Epithelial cell of proximal tubule (primary cell): ENCODE measurements around the gene ZNF438. TPM values are rescaled to one million over a fixed set of nuclear protein-coding genes. Genes with fewer than 3 reads are reported as not detected.

ENCODE experiments used
- DNase-seq: peaks from one replicate; pipeline ENCODE4 v3.0.0-alpha.2; 2011; ENCODE audit warnings: low read depth
- H3K4me3 ChIP-seq: 2 replicates; pipeline ENCODE4 v1.5.1; 2011; ENCODE audit warnings: low read depth, mild to moderate bottlenecking, low read length
- total RNA-seq: library from RNA; depleted of rRNA; stranded (reverse); fragments of >200 nt; gene quantifications from 2 replicates; pipeline ENCODE4 v1.2.3, GENCODE V29; 2015
- TF ChIP-seq, protein P1 (sequence below): conservative IDR thresholded peaks from 2 replicates; pipeline ENCODE4 v1.5.1; 2012; ENCODE audit warnings: low read depth, mild to moderate bottlenecking, low read length

ZNF438 gene
- total RNA-seq, 1 donor from 2014 or later = 4.2 TPM

DNA sequence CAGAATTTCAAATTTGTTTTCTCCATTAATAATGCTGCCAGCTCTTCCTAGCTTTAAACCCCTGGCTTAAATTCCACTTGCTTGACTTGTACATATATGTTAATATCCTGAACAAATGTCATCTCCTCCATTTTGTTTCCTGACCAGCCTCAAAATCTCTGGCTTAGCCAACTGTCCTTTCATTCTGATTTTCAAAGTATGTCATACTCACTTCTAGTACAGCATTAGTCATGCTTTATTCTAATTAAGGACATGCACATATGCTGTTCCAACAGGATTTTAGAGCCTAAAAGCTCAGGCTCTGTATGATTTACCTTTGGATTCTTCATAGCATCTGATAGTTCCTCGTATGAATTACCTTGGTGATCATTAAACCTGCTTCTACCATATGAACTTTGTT lies 158.3 kb downstream of the ZNF438 start:
- TF ChIP-seq, protein P1, sequence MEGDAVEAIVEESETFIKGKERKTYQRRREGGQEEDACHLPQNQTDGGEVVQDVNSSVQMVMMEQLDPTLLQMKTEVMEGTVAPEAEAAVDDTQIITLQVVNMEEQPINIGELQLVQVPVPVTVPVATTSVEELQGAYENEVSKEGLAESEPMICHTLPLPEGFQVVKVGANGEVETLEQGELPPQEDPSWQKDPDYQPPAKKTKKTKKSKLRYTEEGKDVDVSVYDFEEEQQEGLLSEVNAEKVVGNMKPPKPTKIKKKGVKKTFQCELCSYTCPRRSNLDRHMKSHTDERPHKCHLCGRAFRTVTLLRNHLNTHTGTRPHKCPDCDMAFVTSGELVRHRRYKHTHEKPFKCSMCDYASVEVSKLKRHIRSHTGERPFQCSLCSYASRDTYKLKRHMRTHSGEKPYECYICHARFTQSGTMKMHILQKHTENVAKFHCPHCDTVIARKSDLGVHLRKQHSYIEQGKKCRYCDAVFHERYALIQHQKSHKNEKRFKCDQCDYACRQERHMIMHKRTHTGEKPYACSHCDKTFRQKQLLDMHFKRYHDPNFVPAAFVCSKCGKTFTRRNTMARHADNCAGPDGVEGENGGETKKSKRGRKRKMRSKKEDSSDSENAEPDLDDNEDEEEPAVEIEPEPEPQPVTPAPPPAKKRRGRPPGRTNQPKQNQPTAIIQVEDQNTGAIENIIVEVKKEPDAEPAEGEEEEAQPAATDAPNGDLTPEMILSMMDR = no peak
- no peak for DNase-seq
- no peak overlapping the region for H3K4me3 ChIP-seq

DNA sequence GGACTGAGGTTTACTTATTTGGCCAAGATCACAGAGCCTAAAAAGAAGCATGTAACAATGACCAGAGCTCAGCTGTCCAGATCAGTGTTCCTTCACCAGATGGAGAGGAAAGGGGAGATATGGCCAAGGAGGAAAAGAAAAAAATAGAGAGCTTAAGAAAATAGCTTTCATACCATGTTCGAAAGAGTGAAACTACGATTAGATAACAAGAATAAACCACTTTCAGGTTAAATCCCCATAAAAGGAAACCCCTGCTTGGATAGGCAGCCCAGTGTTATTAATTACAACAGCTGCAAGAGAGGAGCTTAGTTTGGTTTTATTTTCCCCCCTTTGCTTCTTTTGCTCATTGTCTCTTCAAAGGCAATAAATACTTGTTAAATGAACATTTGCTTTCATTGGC lies 160.8 kb downstream of the ZNF438 start:
- TF ChIP-seq, protein P1 = no peak

DNA sequence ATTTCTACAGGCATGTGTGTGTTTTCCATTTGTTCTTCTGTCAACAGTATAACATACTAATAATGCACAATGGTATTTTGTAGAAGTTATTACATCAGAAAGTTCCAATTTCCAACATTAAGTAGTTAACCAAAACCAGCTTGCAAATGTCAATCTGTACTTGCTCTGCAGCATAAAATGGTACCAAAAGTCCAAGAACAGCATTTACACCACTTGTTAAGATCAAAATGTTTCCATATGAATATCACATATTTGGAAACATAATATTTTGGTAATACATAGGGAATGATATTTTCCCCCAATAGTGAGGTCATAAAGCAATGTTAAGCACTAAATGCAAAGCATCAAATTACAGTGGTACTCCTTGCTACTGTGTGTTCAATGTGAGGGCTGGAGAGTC lies 162.1 kb downstream of the ZNF438 start:
- TF ChIP-seq, protein P1 = no peak
- no peak for DNase-seq
- no peak overlapping the region for H3K4me3 ChIP-seq

More for the DNA sequence above, 160.8 kb downstream of the ZNF438 start:
- no peak for DNase-seq
- no peak overlapping the region for H3K4me3 ChIP-seq

DNA sequence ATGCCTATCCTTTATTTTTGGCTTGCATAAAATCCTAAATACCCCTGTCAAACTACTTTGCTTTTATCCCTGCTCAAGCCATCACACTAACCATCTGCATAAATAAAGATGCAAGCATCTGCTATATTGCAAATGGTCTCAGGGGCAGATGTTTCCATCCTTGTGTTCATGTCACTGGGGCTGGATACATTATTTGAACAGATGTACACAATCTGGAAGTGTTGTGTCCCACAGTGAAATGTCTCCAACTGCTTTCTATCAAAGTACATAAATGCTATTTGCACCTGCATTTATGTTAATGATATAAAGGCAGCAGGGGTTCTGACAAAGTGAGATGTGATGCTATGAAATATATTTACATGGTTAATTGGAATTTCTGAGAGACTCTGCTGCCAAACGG lies 163.1 kb downstream of the ZNF438 start:
- TF ChIP-seq, protein P1 = no peak
- DNase-seq = no peak
- H3K4me3 ChIP-seq = no peak overlapping the region

DNA sequence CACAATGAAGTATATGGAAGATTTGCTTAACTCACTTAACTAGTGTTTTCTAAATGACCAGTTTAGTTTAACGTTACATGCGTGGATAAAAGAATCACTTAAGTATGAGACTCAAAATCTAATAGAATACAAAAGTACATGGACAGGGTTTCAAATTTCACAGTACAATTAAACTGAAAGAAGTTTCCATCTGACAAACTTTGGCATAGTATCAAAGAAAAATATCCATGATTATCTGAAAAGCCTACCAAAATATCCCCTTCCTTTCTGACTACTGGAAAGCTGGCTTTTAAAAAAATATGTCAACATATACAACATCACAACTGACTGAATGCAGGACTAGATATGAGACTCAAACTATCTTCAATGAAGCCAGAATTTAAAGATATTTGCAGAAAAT lies 164.8 kb downstream of the ZNF438 start:
- no peak overlapping the region for H3K4me3 ChIP-seq
- no peak for DNase-seq
- TF ChIP-seq, protein P1 = no peak

DNA sequence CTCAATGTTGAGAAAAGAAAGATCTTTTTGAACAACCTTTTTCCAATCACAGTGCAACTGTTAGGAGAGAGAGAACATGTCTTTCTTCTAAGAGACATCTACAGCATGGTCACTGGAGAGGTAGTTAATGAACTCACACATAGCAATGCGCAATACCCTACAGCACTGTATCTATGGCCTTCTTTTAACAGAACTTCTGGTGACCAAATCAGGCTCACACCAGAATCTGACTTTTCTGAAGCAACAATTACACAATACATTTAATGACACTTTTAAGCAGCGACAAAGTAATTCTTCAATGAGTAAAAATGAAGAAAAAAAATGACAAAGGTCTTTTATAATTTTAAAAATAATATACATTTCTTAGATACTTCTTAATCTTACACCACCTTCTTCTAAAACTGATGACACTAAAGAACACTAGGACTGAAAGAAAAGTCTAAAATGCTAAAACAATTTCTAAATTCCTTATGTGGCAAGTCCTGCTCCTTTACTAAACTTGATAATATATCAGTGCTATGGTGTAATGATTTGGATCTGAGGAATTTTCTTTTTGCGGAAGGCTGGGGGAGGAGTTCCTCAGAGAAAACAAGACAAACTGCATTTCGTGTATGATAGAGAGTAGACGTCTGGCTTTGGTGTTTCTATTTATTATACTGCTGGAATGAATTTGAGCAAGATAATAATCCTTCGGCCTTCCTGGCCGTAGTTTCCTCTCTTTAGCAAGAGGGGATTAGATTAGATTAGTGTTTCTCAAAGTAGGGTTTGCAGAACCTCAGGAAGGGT lies 166.3 kb downstream of the ZNF438 start:
- no peak for DNase-seq
- TF ChIP-seq, protein P1 = no peak
- H3K4me3 ChIP-seq = no peak overlapping the region

DNA sequence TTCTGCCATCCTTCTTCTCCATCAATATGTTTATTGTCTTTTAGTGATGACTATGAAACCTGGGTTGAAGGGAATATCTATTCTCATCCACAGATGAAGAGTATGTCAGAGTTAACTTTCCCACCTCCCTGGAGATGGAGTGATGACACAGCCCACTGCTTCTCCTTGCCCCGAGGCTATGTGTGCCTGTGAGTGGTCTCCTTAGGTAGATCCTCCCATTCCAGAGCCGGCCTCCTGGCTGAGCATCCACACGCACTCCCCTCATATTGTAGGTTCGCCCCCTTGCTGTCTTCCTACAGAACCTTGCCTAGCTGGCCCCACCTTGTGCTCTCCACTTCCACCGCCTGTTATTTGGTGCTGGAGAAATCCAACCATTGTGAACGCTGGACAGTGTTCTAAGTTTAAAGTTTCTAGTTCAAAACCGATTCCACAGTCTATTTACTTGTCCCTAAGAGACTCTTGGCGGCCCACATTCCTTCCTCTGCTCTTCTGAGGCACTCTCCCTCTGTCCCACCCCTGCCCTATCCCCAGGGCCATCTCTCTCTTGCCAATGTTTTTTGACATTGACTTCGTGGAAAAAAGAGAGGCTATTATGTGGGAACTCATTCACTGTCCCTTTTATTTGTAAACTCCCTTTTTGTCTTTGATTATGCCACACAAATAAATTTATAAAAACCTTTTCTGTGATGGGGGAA lies 168.0 kb downstream of the ZNF438 start:
- TF ChIP-seq, protein P1 = no peak
- DNase-seq = no peak
- H3K4me3 ChIP-seq = no peak overlapping the region
